ENCODE results near the gene CCDC9B.

CCDC9B gene

GRCh38 chr15:40340740-40341400 is at the start of gene CCDC9B:
CCDC9B (minus strand) TSS chr15:40340939; CDS start chr15:40340819, 120 bp downstream.
- DNase-seq = no peak

GRCh38 chr15:40389824-40390595 is 49.3 kb upstream of the CCDC9B start:
- no peak for DNase-seq

- DNase-seq = no peak
Observed at GRCh38 chr15:40388941-40389823, 48.4 kb upstream of the CCDC9B start.

GRCh38 chr15:40386480-40386879 is 45.7 kb upstream of the CCDC9B start:
- no peak for DNase-seq

GRCh38 chr15:40382580-40383456 is 42.1 kb upstream of the CCDC9B start, which contains the start of gene KNSTRN:
KNSTRN (plus strand) TSS chr15:40382721; CDS start chr15:40382836, 115 bp downstream.
- peak; percentile 91 to 93 for DNase-seq

GRCh38 chr15:40381818-40382529 is 41.2 kb upstream of the CCDC9B start:
- no peak for DNase-seq

- DNase-seq = no peak
Observed at GRCh38 chr15:40380636-40381035, 39.9 kb upstream of the CCDC9B start.

GRCh38 chr15:40379853-40380252 is 39.1 kb upstream of the CCDC9B start:
- no peak for DNase-seq

- DNase-seq = no peak
Observed at GRCh38 chr15:40379374-40379773, 38.6 kb upstream of the CCDC9B start.

GRCh38 chr15:40377606-40378005 is 36.9 kb upstream of the CCDC9B start:
- DNase-seq = no peak

- DNase-seq = no peak
Observed at GRCh38 chr15:40372981-40373380, 32.2 kb upstream of the CCDC9B start.

- no peak for DNase-seq
Observed at GRCh38 chr15:40369971-40370370, 29.2 kb upstream of the CCDC9B start.

GRCh38 chr15:40369474-40369869 is 28.7 kb upstream of the CCDC9B start:
- no peak for DNase-seq

- DNase-seq = no peak
Observed at GRCh38 chr15:40368719-40369473, 28.2 kb upstream of the CCDC9B start.

GRCh38 chr15:40367686-40368611 is 27.2 kb upstream of the CCDC9B start:
- peak; percentile 77 to 82 for DNase-seq

- DNase-seq = no peak
Observed at GRCh38 chr15:40367371-40367685, 26.6 kb upstream of the CCDC9B start.

GRCh38 chr15:40366457-40367370 is 26.0 kb upstream of the CCDC9B start:
- no peak for DNase-seq

- DNase-seq = no peak
Observed at GRCh38 chr15:40365624-40366456, 25.1 kb upstream of the CCDC9B start.

Measured in stimulated activated CD4-positive, alpha-beta T cell treated with anti-CD3 and anti-CD28 coated beads, Interleukin-2, amount 100 ng/mL, for 48 hours (primary cell).